GM20000 (cell line): Measurements from ENCODE around the gene GALNS.

Source experiments
- DNase-seq: peaks from one replicate; pipeline ENCODE4 v3.0.0; 2012; ENCODE audit warnings: low spot score
- CTCF ChIP-seq: IDR thresholded peaks from 2 replicates; pipeline ENCODE4 v1.5.1; 2012; ENCODE audit warnings: mild to moderate bottlenecking, control low read depth; ENCODE audit errors: extremely low read depth, missing control alignments

GALNS gene

GRCh38 chr16:88813269-88814143 lies 43.2 kb downstream of the GALNS start:
- TF ChIP-seq CTCF: no peak
- no peak for DNase-seq

- no peak for DNase-seq
- no peak for TF ChIP-seq CTCF
Measured at GRCh38 chr16:88812513-88813268, 44.1 kb downstream of the GALNS start.

- DNase-seq: peak; percentile 99
- TF ChIP-seq CTCF: peak; percentile 28
Measured at GRCh38 chr16:88811769-88812512, 44.8 kb downstream of the GALNS start, which contains the start of gene APRT. Gene APRT, minus strand, starts transcription at chr16:88811928. Its CDS starts 29 bp downstream, at chr16:88811899.

GRCh38 chr16:88810912-88811768 lies 45.6 kb downstream of the GALNS start:
- DNase-seq: peak; percentile 88
- no peak for TF ChIP-seq CTCF

GRCh38 chr16:88810166-88810911 lies 46.4 kb downstream of the GALNS start:
- no peak for DNase-seq
- TF ChIP-seq CTCF: no peak

GRCh38 chr16:88809676-88810165 lies 47.0 kb downstream of the GALNS start:
- TF ChIP-seq CTCF: no peak
- no peak for DNase-seq
